H1 (cell line): ENCODE data around the gene KRT8. TPM values are rescaled to one million over a fixed set of nuclear protein-coding genes. Genes with fewer than 3 reads are reported as not detected.

Experiments
- CTCF ChIA-PET: fragments of 300-600 bp; sonication (Branson Sonifier 250); formaldehyde crosslinking; loops from one replicate; lab custom pipeline; 2021; ENCODE audit not compliant: partially characterized antibody; lab: Charles Lee
- POLR2A ChIA-PET: fragments of 300-600 bp; sonication (Branson Sonifier 250); formaldehyde crosslinking; loops from one replicate; lab custom pipeline; 2021; ENCODE audit warnings: inconsistent platforms; ENCODE audit not compliant: partially characterized antibody; lab: Charles Lee
- DNase-seq, 2 experiments: peaks; one replicate each; pipeline versions ENCODE4 v3.0.0 to v3.0.0-alpha.2; 2010 to 2022; ENCODE audit warnings: low spot score in 2 of 2, low read depth in 1 of 2, mixed read lengths in 1 of 2
- FAIRE-seq: peaks from 2 replicates; lab custom pipeline; 2011; peaks lifted over from hg19 to GRCh38; lab: Jason Lieb, UNC
- H2AFZ ChIP-seq: 2 replicates; pipeline ENCODE4 v1.8.1; 2012; ENCODE audit warnings: low read length, inconsistent platforms
- H2AK5ac ChIP-seq: 2 replicates; pipeline ENCODE4 v1.6.1; 2013; ENCODE audit warnings: low read depth, low read length
- H2BK120ac ChIP-seq: replicated peaks from 2 replicates; pipeline ENCODE3; 2013; ENCODE audit warnings: low read depth, low read length, inconsistent platforms
- H2BK12ac ChIP-seq: 2 replicates; pipeline ENCODE4 v1.6.1; 2013; ENCODE audit warnings: low read depth, low read length
- H2BK15ac ChIP-seq: 2 replicates; pipeline ENCODE4 v1.6.1; 2013; ENCODE audit warnings: low read length
- H2BK20ac ChIP-seq: 2 replicates; pipeline ENCODE4 v1.6.1; 2013; ENCODE audit warnings: low read length
- H2BK5ac ChIP-seq: 2 replicates; pipeline ENCODE4 v1.6.1; 2013; ENCODE audit warnings: low read depth, low read length
- H3K14ac ChIP-seq: 2 replicates; pipeline ENCODE4 v1.6.1; 2013; ENCODE audit warnings: inconsistent platforms; ENCODE audit not compliant: insufficient read length
- H3K18ac ChIP-seq: 2 replicates; pipeline ENCODE4 v1.6.1; 2013; ENCODE audit warnings: low read length; ENCODE audit errors: extremely low read depth
- H3K23ac ChIP-seq: 2 replicates; pipeline ENCODE4 v1.6.1; 2013; ENCODE audit warnings: inconsistent platforms; ENCODE audit not compliant: insufficient read length
- H3K23me2 ChIP-seq: 2 replicates; pipeline ENCODE4 v1.6.1; 2013; ENCODE audit warnings: low read depth, low read length
- H3K27ac ChIP-seq: 2 replicates; pipeline ENCODE4 v1.6.1; 2011; ENCODE audit warnings: low read depth, low read length, inconsistent platforms
- H3K27me3 ChIP-seq, 4 experiments: replicated peaks in 1 of 4; 1 replicate in 1 of 4; 2 replicates in 3 of 4; pipeline versions ENCODE4 v1.6.1 to v1.8.1; 2011 to 2013; ENCODE audit warnings: low read length in 3 of 4, mild to moderate bottlenecking in 3 of 4, inconsistent platforms in 2 of 4, mixed read lengths in 2 of 4, moderate library complexity in 1 of 4; ENCODE audit not compliant: control insufficient read depth in 3 of 4, insufficient read depth in 3 of 4; ENCODE audit errors: extremely low read depth in 1 of 4
- H3K36me3 ChIP-seq, 4 experiments: 2 replicates each; pipeline versions ENCODE4 v1.6.1 to v1.8.1; 2011 to 2013; ENCODE audit warnings: mild to moderate bottlenecking in 4 of 4, low read length in 3 of 4, moderate library complexity in 2 of 4, control low read depth in 1 of 4, inconsistent platforms in 1 of 4; ENCODE audit not compliant: insufficient read depth in 4 of 4, control insufficient read depth in 2 of 4
- H3K4ac ChIP-seq: replicated peaks from 2 replicates; pipeline ENCODE3; 2013; ENCODE audit warnings: low read length, low read depth, mixed read lengths, inconsistent platforms; ENCODE audit not compliant: insufficient read length
- H3K4me1 ChIP-seq, 4 experiments: replicated peaks in 1 of 4; 1 replicate in 1 of 4; 2 replicates in 3 of 4; pipeline versions ENCODE4 v1.6.1 to v1.8.1; 2011 to 2013; ENCODE audit warnings: low read length in 3 of 4, inconsistent platforms in 2 of 4, mixed read lengths in 1 of 4; ENCODE audit not compliant: insufficient read depth in 4 of 4, control insufficient read depth in 3 of 4
- H3K4me2 ChIP-seq, 2 experiments: 2 replicates each; pipeline versions ENCODE4 v1.6.1 to v1.8.1; 2011 to 2013; ENCODE audit warnings: low read depth in 2 of 2, low read length in 2 of 2, control low read depth in 1 of 2, inconsistent platforms in 1 of 2, mild to moderate bottlenecking in 1 of 2; ENCODE audit not compliant: insufficient read depth in 1 of 2
- H3K4me3 ChIP-seq, 4 experiments: fragments of 200-600, 300-600 bp in 1 of 4; sonication (generic), shearing (Covaris generic), sonication (Bioruptor Twin) in 1 of 4; 2 replicates each; pipeline versions ENCODE4 v1.5.1 to v1.8.1; 2011 to 2016; ENCODE audit warnings: low read length in 4 of 4, low read depth in 3 of 4, control low read depth in 2 of 4, inconsistent platforms in 2 of 4, mild to moderate bottlenecking in 2 of 4, mixed read lengths in 1 of 4, moderate library complexity in 1 of 4; ENCODE audit not compliant: insufficient read depth in 2 of 4; ENCODE audit errors: extremely low read depth in 1 of 4
- H3K56ac ChIP-seq: replicated peaks from 2 replicates; pipeline ENCODE3; 2013; ENCODE audit warnings: low read depth, mild to moderate bottlenecking, mixed read lengths, low read length, inconsistent platforms; ENCODE audit not compliant: insufficient read length
- H3K79me1 ChIP-seq: 2 replicates; pipeline ENCODE4 v1.6.1; 2013; ENCODE audit warnings: low read depth, low read length, control low read depth
- H3K79me2 ChIP-seq, 2 experiments: 2 replicates each; pipeline versions ENCODE4 v1.6.1 to v1.8.1; 2012 to 2013; ENCODE audit warnings: low read length in 2 of 2, mild to moderate bottlenecking in 2 of 2, inconsistent platforms in 1 of 2; ENCODE audit not compliant: insufficient read depth in 2 of 2, control insufficient read depth in 1 of 2
- H3K9ac ChIP-seq, 4 experiments: replicated peaks in 1 of 4; 1 replicate in 1 of 4; 2 replicates in 3 of 4; pipeline versions ENCODE4 v1.6.1 to v1.8.1; 2011 to 2013; ENCODE audit warnings: low read depth in 3 of 4, low read length in 3 of 4, control low read depth in 2 of 4, mild to moderate bottlenecking in 2 of 4, moderate library complexity in 2 of 4, inconsistent platforms in 1 of 4; ENCODE audit errors: extremely low read depth in 1 of 4
- H3K9me3 ChIP-seq, 2 experiments: 2 replicates each; pipeline versions ENCODE4 v1.6.1 to v1.8.1; 2012 to 2013; ENCODE audit warnings: mild to moderate bottlenecking in 2 of 2, moderate library complexity in 2 of 2, control low read depth in 1 of 2, inconsistent platforms in 1 of 2, low read depth in 1 of 2, low read length in 1 of 2, mixed read lengths in 1 of 2; ENCODE audit not compliant: insufficient read depth in 2 of 2
- H4K20me1 ChIP-seq, 2 experiments: replicated peaks in 1 of 2; 2 replicates each; pipeline versions ENCODE3 to v1.8.1; 2011 to 2013; ENCODE audit warnings: inconsistent platforms in 2 of 2, low read length in 2 of 2, mild to moderate bottlenecking in 1 of 2; ENCODE audit not compliant: insufficient read depth in 2 of 2, control insufficient read depth in 1 of 2
- H4K5ac ChIP-seq: 2 replicates; pipeline ENCODE4 v1.6.1; 2013; ENCODE audit warnings: low read length, low read depth, mixed read lengths, inconsistent platforms; ENCODE audit not compliant: insufficient read length
- H4K8ac ChIP-seq: 2 replicates; pipeline ENCODE4 v1.8.0; 2013; ENCODE audit warnings: mild to moderate bottlenecking, moderate library complexity, low read length, inconsistent platforms; ENCODE audit not compliant: insufficient read depth; ENCODE audit errors: extremely low read depth
- H4K91ac ChIP-seq: replicated peaks from 2 replicates; pipeline ENCODE3; 2013; ENCODE audit warnings: low read length, mixed read lengths, inconsistent platforms; ENCODE audit not compliant: insufficient read length
- BACH1 ChIP-seq: IDR thresholded peaks from 2 replicates; pipeline ENCODE4 v1.6.1; 2012; ENCODE audit warnings: low read length, improper control_type of control experiment
- BCL11A ChIP-seq, 2 experiments: IDR thresholded peaks; one replicate each; pipeline ENCODE4 v1.6.1; 2011; ENCODE audit warnings: low read depth in 2 of 2, low read length in 2 of 2, mild to moderate bottlenecking in 2 of 2
- CHD2 ChIP-seq: IDR thresholded peaks from 2 replicates; pipeline ENCODE4 v1.6.1; 2012; ENCODE audit warnings: low read length, improper control_type of control experiment
- CREB1 ChIP-seq: IDR thresholded peaks from 2 replicates; pipeline ENCODE4 v1.6.1; 2012; ENCODE audit warnings: inconsistent platforms
- RAD21 ChIP-seq, 2 experiments: IDR thresholded peaks in 1 of 2; conservative IDR thresholded peaks in 1 of 2; 2 replicates each; pipeline ENCODE4 v1.6.1; 2011; ENCODE audit warnings: low read depth in 2 of 2, low read length in 2 of 2, improper control_type of control experiment in 1 of 2, inconsistent platforms in 1 of 2, mild to moderate bottlenecking in 1 of 2, moderate library complexity in 1 of 2
- ZNF274 ChIP-seq: IDR thresholded peaks from 2 replicates; pipeline ENCODE4 v1.7.0; 2012; ENCODE audit warnings: low read length, borderline replicate concordance; ENCODE audit errors: extremely low read depth
- WGBS, 2 experiments: shearing (Covaris generic) in 1 of 2; methylation state at CpG; one replicate each; pipeline versions ENCODE4 v1.1.6 to v1.1.7; 2013 to 2015; ENCODE audit warnings: low lambda C conversion rate in 2 of 2, mixed read lengths in 2 of 2, inconsistent platforms in 1 of 2, low coverage in 1 of 2, missing lambda C conversion rate in 1 of 2; ENCODE audit not compliant: insufficient replicate concordance in 2 of 2, insufficient coverage in 1 of 2, insufficient read length in 1 of 2; ENCODE audit errors: extremely low coverage in 1 of 2, missing lambda C conversion rate in 1 of 2; 5-methylcytosine and 5-hydroxymethylcytosine counted together
- polyA plus RNA-seq, 7 experiments: library from polyadenylated mRNA; depleted of rRNA in 3 of 7; stranded (reverse) in 5 of 7; unstranded in 2 of 7; fragments of >200 nt in 5 of 7; fragments of 200-250 nt in 2 of 7; gene quantifications; 1 replicate in 5 of 7; 2 replicates in 1 of 7; 4 replicates in 1 of 7; pipeline versions ENCODE4 v1.2.1 to v1.2.3, GENCODE V29; 2011 to 2013; ENCODE audit warnings: missing spikeins in 2 of 7, mixed read lengths in 2 of 7
- total RNA-seq: library from RNA; stranded (reverse); fragmentation: NEBNext Ultra II Directional; extraction: Animal tissue kit (Norgen Biotek cat#: 25700); gene quantifications from 2 replicates; pipeline ENCODE4 v1.2.1, GENCODE V29; 2021
- TF ChIP-seq, protein P1 (sequence below): IDR thresholded peaks from 2 replicates; pipeline ENCODE4 v1.6.1; 2011; ENCODE audit warnings: low read depth, mild to moderate bottlenecking, low read length; ENCODE audit not compliant: insufficient read depth
- TF ChIP-seq, protein P2 (sequence below), 3 experiments: IDR thresholded peaks; 1 replicate in 2 of 3; 2 replicates in 1 of 3; pipeline versions ENCODE4 v1.5.1 to v1.6.1; 2011; ENCODE audit warnings: low read length in 3 of 3, mild to moderate bottlenecking in 3 of 3, inconsistent platforms in 2 of 3, low read depth in 1 of 3, moderate library complexity in 1 of 3; ENCODE audit not compliant: insufficient read depth in 1 of 3; ENCODE audit errors: control extremely low read depth in 1 of 3

The KRT8 gene
- total and polyA plus RNA-seq, 2 of the 8 experiments (the other 6 are each of a cell fraction or from before 2014, with no cell fraction given), result 280 to 290 TPM

DNA sequence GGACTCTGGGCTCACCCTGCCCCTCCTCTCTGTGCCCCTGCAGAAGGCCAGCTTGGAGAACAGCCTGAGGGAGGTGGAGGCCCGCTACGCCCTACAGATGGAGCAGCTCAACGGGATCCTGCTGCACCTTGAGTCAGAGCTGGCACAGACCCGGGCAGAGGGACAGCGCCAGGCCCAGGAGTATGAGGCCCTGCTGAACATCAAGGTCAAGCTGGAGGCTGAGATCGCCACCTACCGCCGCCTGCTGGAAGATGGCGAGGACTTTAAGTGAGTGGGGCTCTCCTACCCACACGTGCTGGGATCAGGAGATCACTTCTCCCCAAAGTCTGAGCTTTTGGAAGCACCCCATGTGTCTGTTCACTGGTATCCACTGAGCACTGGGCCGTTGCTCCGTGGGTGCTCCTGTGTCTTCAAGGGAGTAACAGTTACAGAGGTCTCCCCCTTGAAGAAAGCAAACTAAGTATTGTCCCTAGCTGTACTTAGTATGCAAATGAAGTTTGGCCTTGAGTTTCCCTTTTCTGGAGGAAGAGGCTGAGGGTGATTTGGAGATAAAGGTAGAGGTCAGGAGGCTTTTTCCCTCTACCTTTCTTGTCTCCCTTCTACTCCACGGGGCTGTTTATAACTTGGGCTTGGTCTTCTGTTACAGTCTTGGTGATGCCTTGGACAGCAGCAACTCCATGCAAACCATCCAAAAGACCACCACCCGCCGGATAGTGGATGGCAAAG is 47.4 kb upstream of the KRT8 start:
- H3K27me3 ChIP-seq, result no peaks in the 10 kb centered on the region
- DNase-seq, result no peak
- H4K91ac ChIP-seq, result no peak overlapping the region
- no peak overlapping the region for H4K5ac ChIP-seq
- no peak overlapping the region for H2BK5ac ChIP-seq
- H2AFZ ChIP-seq, result no peak overlapping the region
- no peak overlapping the region for H3K23ac ChIP-seq
- no peak overlapping the region for H2BK15ac ChIP-seq
- no peak overlapping the region for H2BK12ac ChIP-seq
- no peak overlapping the region for H3K9ac ChIP-seq
- H3K36me3 ChIP-seq, result peaks cover 23 to 33% (median 28%) of the 10 kb centered on the region in 4 experiments
- H3K79me1 ChIP-seq, result peaks cover 12% of the 10 kb centered on the region
- H3K4me2 ChIP-seq, result no peak overlapping the region
- H2BK120ac ChIP-seq, result no peak overlapping the region
- H2AK5ac ChIP-seq, result no peak overlapping the region
- 84% methylated on average over 15 of the region's 15 CpGs; no CpG with 5 or more reads in 1 of the 2 experiments for WGBS, 2 experiments
- no peak overlapping the region for H3K18ac ChIP-seq
- H3K4ac ChIP-seq, result no peak overlapping the region
- H3K9me3 ChIP-seq, result no peaks in the 10 kb centered on the region
- no peak overlapping the region for H3K56ac ChIP-seq
- no peak for FAIRE-seq
- no peak overlapping the region for H4K8ac ChIP-seq
- peaks cover 9% of the 10 kb centered on the region for H3K23me2 ChIP-seq
- H4K20me1 ChIP-seq, result peaks cover 7 to 22% of the 10 kb centered on the region in 2 experiments
- H3K79me2 ChIP-seq, result peaks cover 7 to 22% of the 10 kb centered on the region in 2 experiments
- ChIA-PET CTCF (interaction anchor here (0.8 to 16.1 kb wide), 20 partner anchors 10 to 789 kb away, joined by 3 to 314 read pairs (median 4); partner anchors contain the start of gene KRT8), POLR2A (interaction anchor here (0.8 to 9.8 kb wide), 11 partner anchors 9 to 54 kb away, joined by 3 to 297 read pairs (median 8); partner anchors contain the start of genes EIF4B and KRT8)
- H3K4me1 ChIP-seq, result peaks cover 6 to 15% (median 7%) of the 10 kb centered on the region in 4 experiments
- no peak overlapping the region for H3K4me3 ChIP-seq
- H2BK20ac ChIP-seq, result no peak overlapping the region
- H3K27ac ChIP-seq, result no peak overlapping the region
- no peak overlapping the region for H3K14ac ChIP-seq
- no peak for TF ChIP-seq BCL11A (IDR thresholded peaks at IDR 0.05; ENCODE audit: low read depth in 2 of 2, low read length in 2 of 2)
- TF ChIP-seq, protein P1, sequence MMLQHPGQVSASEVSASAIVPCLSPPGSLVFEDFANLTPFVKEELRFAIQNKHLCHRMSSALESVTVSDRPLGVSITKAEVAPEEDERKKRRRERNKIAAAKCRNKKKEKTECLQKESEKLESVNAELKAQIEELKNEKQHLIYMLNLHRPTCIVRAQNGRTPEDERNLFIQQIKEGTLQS, result no peak
- TF ChIP-seq BACH1, result no peak
- peak in 1 of 2 experiments; percentile 38; a peak in 3 of 4 replicates for TF ChIP-seq RAD21 (IDR thresholded peaks at IDR 0.05 in 1 of 2, conservative IDR thresholded peaks at IDR 0.05 in 1 of 2; ENCODE audit: low read depth in 2 of 2, low read length in 2 of 2)
- no peak for TF ChIP-seq CREB1
- TF ChIP-seq ZNF274, result no peak
- TF ChIP-seq, protein P2, sequence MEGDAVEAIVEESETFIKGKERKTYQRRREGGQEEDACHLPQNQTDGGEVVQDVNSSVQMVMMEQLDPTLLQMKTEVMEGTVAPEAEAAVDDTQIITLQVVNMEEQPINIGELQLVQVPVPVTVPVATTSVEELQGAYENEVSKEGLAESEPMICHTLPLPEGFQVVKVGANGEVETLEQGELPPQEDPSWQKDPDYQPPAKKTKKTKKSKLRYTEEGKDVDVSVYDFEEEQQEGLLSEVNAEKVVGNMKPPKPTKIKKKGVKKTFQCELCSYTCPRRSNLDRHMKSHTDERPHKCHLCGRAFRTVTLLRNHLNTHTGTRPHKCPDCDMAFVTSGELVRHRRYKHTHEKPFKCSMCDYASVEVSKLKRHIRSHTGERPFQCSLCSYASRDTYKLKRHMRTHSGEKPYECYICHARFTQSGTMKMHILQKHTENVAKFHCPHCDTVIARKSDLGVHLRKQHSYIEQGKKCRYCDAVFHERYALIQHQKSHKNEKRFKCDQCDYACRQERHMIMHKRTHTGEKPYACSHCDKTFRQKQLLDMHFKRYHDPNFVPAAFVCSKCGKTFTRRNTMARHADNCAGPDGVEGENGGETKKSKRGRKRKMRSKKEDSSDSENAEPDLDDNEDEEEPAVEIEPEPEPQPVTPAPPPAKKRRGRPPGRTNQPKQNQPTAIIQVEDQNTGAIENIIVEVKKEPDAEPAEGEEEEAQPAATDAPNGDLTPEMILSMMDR (IDR thresholded peaks at IDR 0.05; ENCODE audit: control extremely low read depth in 1 of 3, insufficient read depth in 1 of 3, low read depth in 1 of 3, low read length in 3 of 3), result peak in 1 of 3 experiments; percentile 40; a peak in 1 of 4 replicates
- TF ChIP-seq CHD2, result no peak
